MCF 10A (cell line): ENCODE data around the gene SLC6A3. TPM values are rescaled to one million over a fixed set of nuclear protein-coding genes. Genes with fewer than 3 reads are reported as not detected.

ENCODE experiments used
- BruUV-seq: library from RNA; stranded (reverse); fragments of 400-500 nt; replicated peaks from 2 replicates; lab custom pipeline; 2021; lab: Mats Ljungman, UMichigan
- CTCF ChIA-PET: fragments of 300-600 bp; sonication (Branson Sonifier 250); formaldehyde crosslinking; extraction: SDS; loops from one replicate; lab custom pipeline; 2021; ENCODE audit warnings: antibody characterized with exemption, inconsistent platforms; lab: Yijun Ruan, JAX
- POLR2A ChIA-PET: fragments of 300-600, 350-650 bp; sonication (Branson Sonifier 250); formaldehyde crosslinking; extraction: SDS; loops from one replicate; lab custom pipeline; 2020; ENCODE audit warnings: antibody characterized with exemption, inconsistent platforms; lab: Yijun Ruan, JAX
- DNase-seq: peaks from one replicate; pipeline ENCODE4 v3.0.0-alpha.2; 2018; ENCODE audit not compliant: unreplicated experiment
- H3K27ac Mint-ChIP-seq: one replicate; pipeline ENCODE4 v1.8.0; 2022; ENCODE audit warnings: mild to moderate bottlenecking, low read depth, mixed read lengths; ENCODE audit not compliant: unreplicated experiment
- H3K27me3 Mint-ChIP-seq: one replicate; pipeline ENCODE4 v1.8.0; 2022; ENCODE audit warnings: mixed read lengths; ENCODE audit not compliant: insufficient read depth, unreplicated experiment
- H3K36me3 Mint-ChIP-seq: one replicate; pipeline ENCODE4 v1.8.0; 2022; ENCODE audit warnings: mild to moderate bottlenecking, moderate library complexity, mixed read lengths; ENCODE audit not compliant: insufficient read depth, unreplicated experiment
- H3K4me1 Mint-ChIP-seq: one replicate; pipeline ENCODE4 v1.8.0; 2022; ENCODE audit warnings: mixed read lengths; ENCODE audit not compliant: insufficient read depth, unreplicated experiment
- H3K4me3 Mint-ChIP-seq: one replicate; pipeline ENCODE4 v1.8.0; 2022; ENCODE audit warnings: mild to moderate bottlenecking, moderate library complexity, mixed read lengths; ENCODE audit not compliant: unreplicated experiment
- H3K9me3 Mint-ChIP-seq: one replicate; pipeline ENCODE4 v1.8.0; 2022; ENCODE audit warnings: mixed read lengths; ENCODE audit not compliant: unreplicated experiment
- intact Hi-C: fragments of 100-400 bp; cut with micrococcal nuclease; formaldehyde crosslinking; loops from 2 replicates; pipeline ENCODE4 v1.14.1; 2022
- total RNA-seq: library from RNA; stranded (reverse); gene quantifications from 2 replicates; pipeline ENCODE4 v1.2.3, GENCODE V29; 2022
- TF ChIP-seq, protein P1 (sequence below): fragments of 200-600 bp; IDR thresholded peaks from one replicate; pipeline ENCODE4 v1.8.0; 2022; ENCODE audit warnings: antibody characterized with exemption, mild to moderate bottlenecking; ENCODE audit not compliant: unreplicated experiment

Gene SLC6A3
- total RNA-seq, 1 experiment from 2014 or later, result not detected

- DNase-seq, result no peak
- Mint-ChIP-seq H3K4me3 (no peak overlapping the region), H3K27me3 (no peaks in the 10 kb centered on the region), H3K9me3 (peaks cover 18% of the 10 kb centered on the region), H3K4me1 (no peaks in the 10 kb centered on the region), H3K36me3 (no peaks in the 10 kb centered on the region), H3K27ac (no peak overlapping the region)
- CTCF ChIA-PET, result no interaction called here
- POLR2A ChIA-PET, result interaction anchor here (0.6 to 1.7 kb wide), 2 partner anchors 9 to 206 kb away, joined by 3 read pairs; no protein-coding TSS in a partner anchor
- TF ChIP-seq, protein P1, sequence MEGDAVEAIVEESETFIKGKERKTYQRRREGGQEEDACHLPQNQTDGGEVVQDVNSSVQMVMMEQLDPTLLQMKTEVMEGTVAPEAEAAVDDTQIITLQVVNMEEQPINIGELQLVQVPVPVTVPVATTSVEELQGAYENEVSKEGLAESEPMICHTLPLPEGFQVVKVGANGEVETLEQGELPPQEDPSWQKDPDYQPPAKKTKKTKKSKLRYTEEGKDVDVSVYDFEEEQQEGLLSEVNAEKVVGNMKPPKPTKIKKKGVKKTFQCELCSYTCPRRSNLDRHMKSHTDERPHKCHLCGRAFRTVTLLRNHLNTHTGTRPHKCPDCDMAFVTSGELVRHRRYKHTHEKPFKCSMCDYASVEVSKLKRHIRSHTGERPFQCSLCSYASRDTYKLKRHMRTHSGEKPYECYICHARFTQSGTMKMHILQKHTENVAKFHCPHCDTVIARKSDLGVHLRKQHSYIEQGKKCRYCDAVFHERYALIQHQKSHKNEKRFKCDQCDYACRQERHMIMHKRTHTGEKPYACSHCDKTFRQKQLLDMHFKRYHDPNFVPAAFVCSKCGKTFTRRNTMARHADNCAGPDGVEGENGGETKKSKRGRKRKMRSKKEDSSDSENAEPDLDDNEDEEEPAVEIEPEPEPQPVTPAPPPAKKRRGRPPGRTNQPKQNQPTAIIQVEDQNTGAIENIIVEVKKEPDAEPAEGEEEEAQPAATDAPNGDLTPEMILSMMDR, result no peak
- BruUV-seq, result no TSS peak
- intact Hi-C loops, result no loop called here
Observed at GRCh38 chr5:1418238-1418920, 26.9 kb downstream of the SLC6A3 start.

DNA sequence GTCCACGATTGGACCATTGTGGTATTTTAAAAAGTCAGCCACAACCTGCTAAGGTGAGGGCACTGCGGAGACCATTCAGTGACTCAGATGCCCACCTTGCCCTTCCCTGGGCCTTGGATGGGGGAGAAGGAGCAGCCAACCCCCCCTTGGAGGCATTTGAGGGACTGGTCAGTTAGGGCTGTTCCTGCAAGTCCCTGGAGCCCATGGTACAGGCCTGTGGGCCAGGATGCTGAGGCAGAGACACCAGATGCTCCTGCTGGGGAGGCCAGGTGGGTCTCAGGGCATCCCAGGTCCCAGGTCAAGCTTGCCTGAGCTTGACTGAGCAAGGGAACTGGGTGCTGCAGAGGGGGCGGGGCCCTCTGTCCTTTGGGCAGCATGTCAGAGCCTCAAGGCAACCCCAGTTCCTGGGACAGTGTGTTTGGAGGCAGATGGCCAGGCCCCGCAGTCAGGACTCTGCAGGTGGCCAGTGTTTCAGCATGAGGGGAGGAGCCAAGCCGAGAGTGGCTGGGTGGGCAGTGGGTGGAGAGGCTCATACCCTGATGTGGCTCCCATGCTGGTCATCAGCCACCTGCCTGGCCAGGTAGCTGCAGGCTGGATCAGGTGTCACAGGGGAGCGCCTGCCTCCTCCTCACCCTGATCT, 27.5 kb downstream of the SLC6A3 start:
- CTCF ChIA-PET, result no interaction called here
- no peak overlapping the region for H3K4me3 Mint-ChIP-seq
- H3K36me3 Mint-ChIP-seq, result no peaks in the 10 kb centered on the region
- intact Hi-C loops, result no loop called here
- H3K4me1 Mint-ChIP-seq, result no peaks in the 10 kb centered on the region
- TF ChIP-seq, protein P1, result no peak
- POLR2A ChIA-PET, result no interaction called here
- no peak for DNase-seq
- H3K9me3 Mint-ChIP-seq, result peaks cover 18% of the 10 kb centered on the region
- BruUV-seq, result no TSS peak
- no peak overlapping the region for H3K27ac Mint-ChIP-seq
- H3K27me3 Mint-ChIP-seq, result no peaks in the 10 kb centered on the region

DNA sequence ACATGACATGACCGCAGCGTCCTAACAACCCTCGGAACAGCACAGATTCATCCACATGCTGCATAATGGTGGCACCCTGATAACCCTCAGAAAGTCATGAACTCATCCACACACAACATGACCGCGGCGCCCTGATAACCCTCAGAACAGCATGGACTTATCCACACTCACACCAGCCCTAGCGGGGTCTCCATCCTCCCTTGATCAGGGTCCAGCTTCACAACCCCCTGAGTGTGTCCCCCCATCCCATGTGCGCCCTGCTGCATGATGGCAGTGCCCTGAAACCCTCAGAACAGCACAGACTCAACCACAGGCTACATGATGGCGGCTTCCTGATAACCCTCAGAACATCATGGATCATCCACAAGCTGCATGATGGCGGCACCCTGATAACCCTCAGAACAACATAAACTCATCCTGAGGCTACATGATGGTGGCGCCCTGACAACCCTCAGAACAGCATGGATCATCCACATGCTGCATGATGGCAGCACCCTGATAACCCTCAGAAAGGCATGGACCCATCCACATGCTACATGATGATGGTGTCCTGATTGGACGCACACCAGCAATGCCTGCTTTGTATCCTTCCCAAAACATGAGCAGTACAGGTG, 28.3 kb downstream of the SLC6A3 start:
- ChIA-PET POLR2A (no interaction called here), CTCF (no interaction called here)
- no peak overlapping the region for H3K27ac Mint-ChIP-seq
- intact Hi-C loops, result no loop called here
- no peaks in the 10 kb centered on the region for H3K36me3 Mint-ChIP-seq
- DNase-seq, result no peak
- H3K4me1 Mint-ChIP-seq, result no peaks in the 10 kb centered on the region
- no peak overlapping the region for H3K4me3 Mint-ChIP-seq
- TF ChIP-seq, protein P1, result no peak
- no TSS peak for BruUV-seq
- H3K27me3 Mint-ChIP-seq, result no peaks in the 10 kb centered on the region
- H3K9me3 Mint-ChIP-seq, result peaks cover 18% of the 10 kb centered on the region

DNA sequence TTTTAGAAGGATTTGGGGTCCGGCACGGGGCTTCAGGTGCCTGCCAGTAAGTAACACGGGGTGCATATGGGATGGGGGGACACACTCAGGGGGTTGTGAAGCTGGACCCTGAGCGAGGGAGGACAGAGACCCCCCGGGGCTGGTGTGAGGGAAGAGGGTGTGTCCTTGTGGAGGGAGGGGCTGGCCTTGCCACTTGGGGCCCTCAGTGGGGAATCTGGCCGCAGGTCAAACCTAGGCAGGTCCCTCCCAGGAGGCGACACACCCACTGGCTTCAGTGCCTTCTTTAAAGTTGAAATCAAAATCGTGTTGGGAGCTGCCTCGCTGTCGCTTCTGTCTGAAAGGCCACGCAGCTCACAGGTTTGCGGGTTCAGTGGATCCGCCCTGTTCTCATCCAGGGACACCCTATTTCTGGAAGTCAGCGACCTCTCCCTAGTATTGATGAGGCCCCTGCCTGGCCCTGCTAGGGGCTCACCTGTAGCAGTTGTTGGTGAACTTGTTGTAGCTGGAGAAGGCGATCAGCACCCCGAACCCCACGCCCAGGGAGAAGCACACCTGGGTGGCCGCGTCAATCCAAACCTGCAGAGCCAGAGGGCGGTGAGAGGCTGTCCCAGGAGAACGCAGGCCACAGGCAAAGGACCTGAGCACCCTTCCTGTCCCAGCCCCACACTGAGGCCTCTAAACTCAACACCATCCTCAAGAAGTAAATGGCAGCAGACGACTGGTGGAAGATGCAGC, 29.4 kb downstream of the SLC6A3 start:
- intact Hi-C loops, result no loop called here
- Mint-ChIP-seq H3K9me3 (peaks cover 18% of the 10 kb centered on the region), H3K4me3 (no peak overlapping the region), H3K36me3 (no peaks in the 10 kb centered on the region), H3K27me3 (no peaks in the 10 kb centered on the region), H3K4me1 (no peaks in the 10 kb centered on the region), H3K27ac (no peak overlapping the region)
- TF ChIP-seq, protein P1, result no peak
- ChIA-PET POLR2A (no interaction called here), CTCF (interaction anchor here (0.7 kb wide), 1 partner anchor 39 kb away, joined by 3 read pairs; no protein-coding TSS in a partner anchor)
- no peak for DNase-seq
- no TSS peak for BruUV-seq
